ENCODE measurements around the gene ALDH3B1. TPM values are rescaled to one million over a fixed set of nuclear protein-coding genes. Genes with fewer than 3 reads are reported as not detected.

ALDH3B1 gene
- total and polyA plus RNA-seq, 9 of the 15 experiments (the other 6 are each of a cell fraction or from before 2014, with no cell fraction given) = 0.01 to 0.35 (median 0.07) TPM; not detected in 2

GRCh38 chr11:68011051-68011943, 1.2 kb downstream of the ALDH3B1 start (continued):
- TF ChIP-seq TSHZ1 (CRISPR knock-in tag; IDR thresholded peaks at IDR 0.05) (0 out of 2 replicates have a peak, but pooled peaks have one; percentile 45), ZNF583 (CRISPR knock-in tag; IDR thresholded peaks at IDR 0.05) (peak; percentile 92), ILF3 (IDR thresholded peaks at IDR 0.05; ENCODE audit: borderline replicate concordance) (no peak), KLF10 (CRISPR knock-in tag; IDR thresholded peaks at IDR 0.05) (no peak), ZC3H8 (IDR thresholded peaks at IDR 0.05) (no peak), ZNF445 (CRISPR knock-in tag; IDR thresholded peaks at IDR 0.05; ENCODE audit: low read depth) (no peak), CC2D1A (IDR thresholded peaks at IDR 0.05) (no peak), BRF2 (IDR thresholded peaks at IDR 0.05; ENCODE audit: borderline replicate concordance, insufficient read depth, insufficient read length) (no peak), ZFP36 (IDR thresholded peaks at IDR 0.05; ENCODE audit: low read depth, low read length, partially characterized antibody) (no peak), ZNF584 (CRISPR knock-in tag; IDR thresholded peaks at IDR 0.05; ENCODE audit: low read depth) (0 out of 2 replicates have a peak, but pooled peaks have one; percentile 60), YY1 (IDR thresholded peaks at IDR 0.05; ENCODE audit: borderline replicate concordance in 1 of 3, control insufficient read depth in 1 of 3, extremely low read depth in 1 of 3, insufficient read depth in 3 of 3, insufficient read length in 1 of 3, insufficient replicate concordance in 2 of 3, low read depth in 1 of 3, low read length in 2 of 3) (peak in 1 of 3 experiments; percentile 43), SIX5 (IDR thresholded peaks at IDR 0.05; ENCODE audit: borderline replicate concordance in 1 of 2, insufficient read depth in 1 of 2, low read depth in 1 of 2, low read length in 2 of 2) (no peak), GATAD2B (IDR thresholded peaks at IDR 0.05; ENCODE audit: borderline replicate concordance) (no peak), EP400 (IDR thresholded peaks at IDR 0.05) (no peak)

All from K562 (cell line).